NCI-H524 treated with DMSO at 0.1 percent for 48 hours (cell line): ENCODE measurements around the gene LCMT2.

Experiments used
- DNase-seq: peaks from one replicate; lab custom pipeline; 2025; lab: John Stamatoyannopoulos, UW

LCMT2 gene

GRCh38 chr15:43275740-43276562 lies 54.4 kb downstream of the LCMT2 start:
- DNase-seq = no peak

GRCh38 chr15:43274136-43274535 lies 56.2 kb downstream of the LCMT2 start:
- DNase-seq = no peak
